ENCODE measurements around the gene CDC42BPB. TPM values are rescaled to one million over a fixed set of nuclear protein-coding genes. Genes with fewer than 3 reads are reported as not detected.

The CDC42BPB gene
- total RNA-seq, 4 donors from 2014 or later: 90.7 to 153 (median 101) TPM

- DNase-seq: no peak
- peaks cover 0 to 13% of the 10 kb centered on the region in 2 donors for H3K4me1 ChIP-seq
- intact Hi-C loops (cut with DNase I): no loop called here
- no peak overlapping the region for H3K27ac ChIP-seq
- H3K36me3 ChIP-seq: no peaks in the 10 kb centered on the region
- H3K4me3 ChIP-seq (replicated peaks in 1 of 3): no peak overlapping the region
- H3K27me3 ChIP-seq: no peaks in the 10 kb centered on the region
- no peaks in the 10 kb centered on the region for H3K9me3 ChIP-seq
- 58 to 66% methylated on average over 4 to 8 of the region's 8 CpGs for WGBS, 2 donors
- TF ChIP-seq, protein P1, sequence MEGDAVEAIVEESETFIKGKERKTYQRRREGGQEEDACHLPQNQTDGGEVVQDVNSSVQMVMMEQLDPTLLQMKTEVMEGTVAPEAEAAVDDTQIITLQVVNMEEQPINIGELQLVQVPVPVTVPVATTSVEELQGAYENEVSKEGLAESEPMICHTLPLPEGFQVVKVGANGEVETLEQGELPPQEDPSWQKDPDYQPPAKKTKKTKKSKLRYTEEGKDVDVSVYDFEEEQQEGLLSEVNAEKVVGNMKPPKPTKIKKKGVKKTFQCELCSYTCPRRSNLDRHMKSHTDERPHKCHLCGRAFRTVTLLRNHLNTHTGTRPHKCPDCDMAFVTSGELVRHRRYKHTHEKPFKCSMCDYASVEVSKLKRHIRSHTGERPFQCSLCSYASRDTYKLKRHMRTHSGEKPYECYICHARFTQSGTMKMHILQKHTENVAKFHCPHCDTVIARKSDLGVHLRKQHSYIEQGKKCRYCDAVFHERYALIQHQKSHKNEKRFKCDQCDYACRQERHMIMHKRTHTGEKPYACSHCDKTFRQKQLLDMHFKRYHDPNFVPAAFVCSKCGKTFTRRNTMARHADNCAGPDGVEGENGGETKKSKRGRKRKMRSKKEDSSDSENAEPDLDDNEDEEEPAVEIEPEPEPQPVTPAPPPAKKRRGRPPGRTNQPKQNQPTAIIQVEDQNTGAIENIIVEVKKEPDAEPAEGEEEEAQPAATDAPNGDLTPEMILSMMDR (IDR thresholded peaks at IDR 0.05): no peak
- no peak for TF ChIP-seq POLR2A (IDR thresholded peaks at IDR 0.05)
These were observed 29.5 kb upstream of the CDC42BPB start for GRCh38 chr14:103086771-103087342.

DNA sequence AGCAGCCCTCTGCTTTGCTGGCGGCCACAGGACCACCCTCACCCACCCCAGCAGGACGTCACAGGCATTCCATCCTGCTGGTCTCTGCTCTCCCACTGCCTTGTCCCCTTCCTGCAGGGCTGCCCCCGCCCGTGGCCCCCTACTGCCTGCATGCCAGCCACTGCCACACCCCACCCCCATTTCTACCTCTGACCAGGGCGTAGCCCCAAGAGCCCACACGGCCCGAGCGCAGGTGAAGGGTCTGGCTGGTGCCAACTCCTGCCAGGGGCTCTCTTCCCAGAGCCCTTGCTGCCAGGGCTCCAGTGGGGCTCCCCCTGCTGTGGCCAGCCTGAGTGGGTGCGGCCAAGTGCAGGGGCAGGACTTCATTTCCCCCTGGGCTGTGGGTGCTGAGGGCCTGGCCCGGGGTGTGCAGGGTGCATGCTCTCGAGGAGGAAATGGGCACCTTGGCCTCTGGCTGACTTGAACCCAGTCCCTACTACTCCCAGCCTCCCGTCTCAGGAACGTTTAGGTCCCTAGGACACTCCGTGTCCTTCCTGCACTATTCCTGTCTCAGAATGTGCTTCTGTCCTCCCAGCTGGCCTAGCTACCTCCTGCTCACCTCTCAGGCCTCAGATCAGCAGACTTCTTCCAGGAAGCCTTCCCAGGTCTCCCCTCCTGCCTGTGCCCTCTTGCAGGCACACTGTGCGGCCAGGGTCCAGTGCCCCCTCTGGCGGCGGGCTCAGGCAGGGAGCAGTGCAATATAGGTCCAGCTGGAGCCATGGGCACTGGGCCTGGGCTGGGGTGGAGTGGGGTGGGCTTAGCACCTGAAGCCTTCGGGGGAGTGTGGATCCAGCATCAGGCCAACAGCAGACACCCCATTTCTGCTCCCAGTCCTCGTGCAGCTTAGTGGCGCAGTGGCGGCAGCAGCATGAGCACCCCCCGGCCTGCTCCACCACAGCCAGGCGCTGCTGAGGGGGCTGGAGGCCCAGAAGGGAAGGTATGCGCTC lies 28.1 kb upstream of the CDC42BPB start:
- H3K27me3 ChIP-seq: no peaks in the 10 kb centered on the region
- DNase-seq: no peak
- no peaks in the 10 kb centered on the region for H3K9me3 ChIP-seq
- WGBS, 2 donors: 79 to 83% methylated on average over 14 to 15 of the region's 24 CpGs
- intact Hi-C loops (cut with DNase I): no loop called here
- no peaks in the 10 kb centered on the region for H3K36me3 ChIP-seq
- no peak overlapping the region for H3K4me3 ChIP-seq (replicated peaks in 1 of 3)
- TF ChIP-seq POLR2A (IDR thresholded peaks at IDR 0.05): no peak
- TF ChIP-seq, protein P1 (IDR thresholded peaks at IDR 0.05): no peak
- H3K27ac ChIP-seq: no peak overlapping the region
- peaks cover 0 to 5% of the 10 kb centered on the region in 2 donors for H3K4me1 ChIP-seq

- H3K27me3 ChIP-seq: no peaks in the 10 kb centered on the region
- H3K4me3 ChIP-seq (replicated peaks in 1 of 3): no peak within 1 kb of the TSS
These were observed 26.9 kb upstream of the CDC42BPB start, which contains the start of gene LBHD2 for GRCh38 chr14:103084021-103084919. LBHD2 (plus strand) TSS chr14:103084210; CDS start chr14:103086013, 1,803 bp downstream.

GRCh38 chr14:103081951-103082350 lies 24.6 kb upstream of the CDC42BPB start:
- TF ChIP-seq POLR2A (IDR thresholded peaks at IDR 0.05): no peak
- TF ChIP-seq, protein P1 (IDR thresholded peaks at IDR 0.05): no peak
- WGBS, 2 donors: 93 to 97% methylated on average over 2 of the region's 2 CpGs
- intact Hi-C loops (cut with DNase I): no loop called here
- Histone ChIP-seq H3K4me3 (replicated peaks in 1 of 3) (no peak overlapping the region), H3K9me3 (no peaks in the 10 kb centered on the region), H3K27me3 (no peaks in the 10 kb centered on the region), H3K36me3 (no peaks in the 10 kb centered on the region), H3K4me1 (peaks cover 0 to 5% of the 10 kb centered on the region in 2 donors), H3K27ac (no peak overlapping the region)
- no peak for DNase-seq

More at GRCh38 chr14:103084021-103084919, 26.9 kb upstream of the CDC42BPB start, which contains the start of gene LBHD2:
- TF ChIP-seq POLR2A (IDR thresholded peaks at IDR 0.05): no peak
- TF ChIP-seq, protein P1 (IDR thresholded peaks at IDR 0.05): no peak
- intact Hi-C loops (cut with DNase I): no loop called here
- H3K27ac ChIP-seq: no peak within 1 kb of the TSS
- peaks cover 0 to 5% of the 10 kb centered on the region in 2 donors for H3K4me1 ChIP-seq
- H3K36me3 ChIP-seq: no peaks in the 10 kb centered on the region
- 28 to 51% methylated on average over 8 to 13 of the region's 61 CpGs for WGBS, 2 donors
- H3K9me3 ChIP-seq: no peaks in the 10 kb centered on the region
- DNase-seq: no peak
